Activated B cell treated with CpG ODN at 0.5 μM for 24 hours (primary cell): ENCODE measurements around the gene PLP1. TPM values are rescaled to one million over a fixed set of nuclear protein-coding genes. Genes with fewer than 3 reads are reported as not detected.

Experiments used
- ATAC-seq: fragments of 200-7000 bp; cut with Tn5 transposase; one replicate; pipeline ENCODE4 v1.10.0; 2021; ENCODE audit warnings: low read depth, mild to moderate bottlenecking, moderate library complexity
- CTCF ChIA-PET: fragments of 350-600 bp; sonication (Branson Sonifier 250); formaldehyde crosslinking; loops from one replicate; lab custom pipeline; 2021; ENCODE audit warnings: antibody characterized with exemption; lab: Charles Lee
- POLR2A ChIA-PET: fragments of 350-600 bp; sonication (Branson Sonifier 250); formaldehyde crosslinking; loops from one replicate; lab custom pipeline; 2021; ENCODE audit warnings: antibody characterized with exemption; lab: Charles Lee
- DNase-seq: peaks from one replicate; pipeline ENCODE4 v3.0.0; 2022
- H3K27ac Mint-ChIP-seq: one replicate; pipeline ENCODE4 v1.8.0; 2020; ENCODE audit warnings: mixed read lengths
- H3K27me3 Mint-ChIP-seq: one replicate; pipeline ENCODE4 v1.8.0; 2021; ENCODE audit warnings: mixed read lengths
- H3K36me3 Mint-ChIP-seq: one replicate; pipeline ENCODE4 v1.8.0; 2021; ENCODE audit warnings: low read depth, mixed read lengths
- H3K4me1 Mint-ChIP-seq: one replicate; pipeline ENCODE4 v1.8.0; 2021; ENCODE audit warnings: mixed read lengths
- H3K4me3 Mint-ChIP-seq: one replicate; pipeline ENCODE4 v1.8.0; 2020; ENCODE audit warnings: mild to moderate bottlenecking, mixed read lengths
- H3K9me3 Mint-ChIP-seq: one replicate; pipeline ENCODE4 v1.8.0; 2020; ENCODE audit warnings: mixed read lengths
- CTCF ChIP-seq: fragments of 200-600 bp; IDR thresholded peaks from one replicate; pipeline ENCODE4 v1.8.0; 2022; ENCODE audit warnings: antibody characterized with exemption, mild to moderate bottlenecking
- intact Hi-C: fragments of 100-400 bp; cut with micrococcal nuclease; formaldehyde crosslinking; loops from one replicate; pipeline ENCODE4 v1.15.1; 2024
- total RNA-seq: library from RNA; stranded (reverse); gene quantifications from 2 replicates; pipeline ENCODE4 v1.2.3, GENCODE V29; 2022

PLP1 gene
- total RNA-seq, 1 donor from 2014 or later: not detected

- ChIA-PET POLR2A (no interaction called here), CTCF (no interaction called here)
- H3K9me3 Mint-ChIP-seq: no peaks in the 10 kb centered on the region
- no peaks in the 10 kb centered on the region for H3K36me3 Mint-ChIP-seq
- TF ChIP-seq CTCF: no peak
- no peak for DNase-seq
- H3K27me3 Mint-ChIP-seq: peaks cover 7% of the 10 kb centered on the region
- no peak overlapping the region for H3K4me3 Mint-ChIP-seq
- ATAC-seq: no peak
- H3K4me1 Mint-ChIP-seq: no peaks in the 10 kb centered on the region
- H3K27ac Mint-ChIP-seq: no peak overlapping the region
- intact Hi-C loops: no loop called here
Observed at GRCh38 chrX:103773445-103773844, 3.2 kb upstream of the PLP1 start.

GRCh38 chrX:103774070-103774642 is 2.5 kb upstream of the PLP1 start:
- no peaks in the 10 kb centered on the region for H3K36me3 Mint-ChIP-seq
- peaks cover 7% of the 10 kb centered on the region for H3K27me3 Mint-ChIP-seq
- intact Hi-C loops: no loop called here
- no peak overlapping the region for H3K4me3 Mint-ChIP-seq
- no peak overlapping the region for H3K27ac Mint-ChIP-seq
- POLR2A ChIA-PET: no interaction called here
- H3K9me3 Mint-ChIP-seq: no peaks in the 10 kb centered on the region
- no peak for DNase-seq
- TF ChIP-seq CTCF: no peak
- H3K4me1 Mint-ChIP-seq: no peaks in the 10 kb centered on the region
- no peak for ATAC-seq
- CTCF ChIA-PET: no interaction called here

DNA sequence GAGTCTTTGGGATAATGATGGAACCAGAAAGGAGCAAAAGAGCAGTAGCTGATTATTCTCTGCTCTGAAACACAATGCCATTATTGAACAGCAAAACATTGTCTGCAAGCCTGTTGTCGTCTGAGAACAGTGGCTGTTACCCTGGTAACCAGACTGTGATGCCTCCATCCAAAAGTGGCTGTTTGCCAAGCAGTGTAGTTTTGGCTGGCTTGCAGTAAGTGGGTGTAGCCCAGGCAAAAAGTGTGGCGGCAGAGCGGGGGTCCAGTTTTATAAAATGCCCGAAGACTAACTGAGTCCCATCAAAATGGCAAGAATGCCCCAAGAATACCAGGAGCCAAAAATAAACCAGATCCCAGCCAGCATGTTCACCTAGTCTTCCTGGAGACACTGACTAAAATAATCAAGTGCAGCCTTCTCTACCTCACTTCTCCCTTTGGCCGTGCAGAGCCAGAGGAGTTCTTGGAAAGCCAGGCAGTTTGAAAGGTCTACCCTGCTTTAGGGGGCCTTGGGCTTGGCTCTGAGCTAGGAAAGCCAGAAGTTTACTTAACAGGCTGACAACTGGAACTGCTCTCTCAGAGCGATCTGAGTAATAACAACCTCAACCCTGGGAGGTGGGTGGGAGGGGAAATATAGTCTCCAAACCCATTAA is 2.6 kb downstream of the PLP1 start:
- Mint-ChIP-seq H3K27ac (no peak overlapping the region), H3K4me1 (no peaks in the 10 kb centered on the region), H3K9me3 (no peaks in the 10 kb centered on the region), H3K4me3 (no peak overlapping the region), H3K27me3 (peaks cover 2% of the 10 kb centered on the region), H3K36me3 (no peaks in the 10 kb centered on the region)
- TF ChIP-seq CTCF: no peak
- DNase-seq: no peak
- ATAC-seq: no peak
- POLR2A ChIA-PET: no interaction called here
- intact Hi-C loops: no loop called here
- CTCF ChIA-PET: no interaction called here

GRCh38 chrX:103780336-103781061 is 3.9 kb downstream of the PLP1 start:
- Mint-ChIP-seq H3K27me3 (no peaks in the 10 kb centered on the region), H3K27ac (no peak overlapping the region), H3K4me1 (no peaks in the 10 kb centered on the region), H3K9me3 (no peaks in the 10 kb centered on the region), H3K4me3 (no peak overlapping the region), H3K36me3 (no peaks in the 10 kb centered on the region)
- ChIA-PET CTCF (no interaction called here), POLR2A (no interaction called here)
- ATAC-seq (no peak), DNase-seq (no peak)
- intact Hi-C loops: no loop called here
- no peak for TF ChIP-seq CTCF

DNA sequence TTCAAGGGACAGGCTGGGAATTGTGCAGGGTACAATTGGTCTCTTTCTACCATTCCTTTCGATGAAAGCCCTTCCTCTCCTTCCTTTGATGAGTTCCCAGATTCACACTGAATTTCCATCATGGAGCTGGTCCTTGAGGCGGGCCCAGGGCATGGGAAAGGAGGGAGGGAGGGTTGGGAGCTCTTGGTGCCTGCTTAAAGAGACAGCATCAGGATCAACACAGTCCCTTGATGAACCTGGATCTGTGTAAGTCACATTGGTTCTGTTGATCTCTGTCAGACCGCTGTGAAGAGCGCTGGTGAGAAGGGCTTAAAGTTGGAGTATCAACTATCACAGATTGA is 4.4 kb downstream of the PLP1 start:
- H3K27ac Mint-ChIP-seq: no peak overlapping the region
- ChIA-PET CTCF (no interaction called here), POLR2A (no interaction called here)
- intact Hi-C loops: no loop called here
- no peaks in the 10 kb centered on the region for H3K9me3 Mint-ChIP-seq
- ATAC-seq: no peak
- DNase-seq: no peak
- H3K27me3 Mint-ChIP-seq: no peaks in the 10 kb centered on the region
- no peaks in the 10 kb centered on the region for H3K4me1 Mint-ChIP-seq
- no peaks in the 10 kb centered on the region for H3K36me3 Mint-ChIP-seq
- no peak overlapping the region for H3K4me3 Mint-ChIP-seq
- TF ChIP-seq CTCF: no peak
